ENCODE results near the gene VSTM4.

Gene VSTM4

GRCh38 chr10:49094646-49095045 is 20.7 kb downstream of the VSTM4 start:
- Mint-ChIP-seq H3K4me3 (no peak overlapping the region), H3K27me3 (ENCODE audit: low read depth, poor library complexity) (peaks cover 8% of the 10 kb centered on the region), H3K27ac (peak overlapping the region; percentile 43)

GRCh38 chr10:49093922-49094321 is 21.4 kb downstream of the VSTM4 start:
- Mint-ChIP-seq H3K27me3 (ENCODE audit: low read depth, poor library complexity) (peaks cover 8% of the 10 kb centered on the region), H3K27ac (peak overlapping the region; percentile 69)

More at GRCh38 chr10:49094646-49095045, 20.7 kb downstream of the VSTM4 start:
- no peak for DNase-seq
- H3K36me3 Mint-ChIP-seq (ENCODE audit: low read depth), result no peaks in the 10 kb centered on the region
- peaks cover 4% of the 10 kb centered on the region for H3K9me3 Mint-ChIP-seq
- no peak for TF ChIP-seq CTCF (IDR thresholded peaks at IDR 0.05)
- peaks cover 45% of the 10 kb centered on the region for H3K4me1 Mint-ChIP-seq

GRCh38 chr10:49092477-49092876 is 22.8 kb downstream of the VSTM4 start:
- H3K4me3 Mint-ChIP-seq, result no peak overlapping the region
- H3K4me1 Mint-ChIP-seq, result peaks cover 43% of the 10 kb centered on the region

More at GRCh38 chr10:49093922-49094321, 21.4 kb downstream of the VSTM4 start:
- Mint-ChIP-seq H3K36me3 (ENCODE audit: low read depth) (no peaks in the 10 kb centered on the region), H3K4me1 (peaks cover 44% of the 10 kb centered on the region), H3K9me3 (peaks cover 4% of the 10 kb centered on the region), H3K4me3 (peak overlapping the region; percentile 31)
- no peak for TF ChIP-seq CTCF (IDR thresholded peaks at IDR 0.05)
- DNase-seq, result no peak

GRCh38 chr10:49091450-49092210 is 23.7 kb downstream of the VSTM4 start:
- H3K4me3 Mint-ChIP-seq, result no peak overlapping the region
- H3K9me3 Mint-ChIP-seq, result peaks cover 15% of the 10 kb centered on the region
- H3K36me3 Mint-ChIP-seq (ENCODE audit: low read depth), result no peaks in the 10 kb centered on the region
- TF ChIP-seq CTCF (IDR thresholded peaks at IDR 0.05), result no peak
- DNase-seq, result no peak
- no peak overlapping the region for H3K27ac Mint-ChIP-seq
- peaks cover 7% of the 10 kb centered on the region for H3K27me3 Mint-ChIP-seq (ENCODE audit: low read depth, poor library complexity)
- peaks cover 43% of the 10 kb centered on the region for H3K4me1 Mint-ChIP-seq

More at GRCh38 chr10:49092477-49092876, 22.8 kb downstream of the VSTM4 start:
- no peaks in the 10 kb centered on the region for H3K36me3 Mint-ChIP-seq (ENCODE audit: low read depth)
- peaks cover 7% of the 10 kb centered on the region for H3K9me3 Mint-ChIP-seq
- no peak for TF ChIP-seq CTCF (IDR thresholded peaks at IDR 0.05)
- no peak overlapping the region for H3K27ac Mint-ChIP-seq
- no peak for DNase-seq
- peaks cover 8% of the 10 kb centered on the region for H3K27me3 Mint-ChIP-seq (ENCODE audit: low read depth, poor library complexity)

- Mint-ChIP-seq H3K4me1 (peaks cover 35% of the 10 kb centered on the region), H3K36me3 (ENCODE audit: low read depth) (peaks cover 4% of the 10 kb centered on the region), H3K9me3 (peaks cover 23% of the 10 kb centered on the region), H3K4me3 (no peak overlapping the region), H3K27me3 (ENCODE audit: low read depth, poor library complexity) (peaks cover 9% of the 10 kb centered on the region), H3K27ac (no peak overlapping the region)
- DNase-seq, result no peak
- no peak for TF ChIP-seq CTCF (IDR thresholded peaks at IDR 0.05)
Measured at GRCh38 chr10:49090696-49091380, 24.5 kb downstream of the VSTM4 start.

All from nephron progenitor cell (in vitro differentiated cells).